Breast epithelium (tissue), 4 donors: ENCODE measurements around the gene ILDR2. TPM values are rescaled to one million over a fixed set of nuclear protein-coding genes. Genes with fewer than 3 reads are reported as not detected.

Experiments used
- DNase-seq, 2 donors: peaks; one replicate each; pipeline ENCODE4 v3.0.0-alpha.2; 2019; ENCODE audit warnings: low spot score in 2 of 2
- H3K27ac ChIP-seq, 2 donors: fragments of 200-600 bp; sonication (generic) in 1 of 2; one replicate each; pipeline ENCODE4 v1.5.1; 2016 to 2019; ENCODE audit warnings: mild to moderate bottlenecking in 1 of 2
- H3K27me3 ChIP-seq, 2 donors: fragments of 200-600 bp; sonication (generic) in 1 of 2; one replicate each; pipeline versions ENCODE4 v1.5.1 to v1.6.0; 2017 to 2019; ENCODE audit warnings: control low read depth in 1 of 2, mild to moderate bottlenecking in 1 of 2
- H3K36me3 ChIP-seq: fragments of 200-600 bp; one replicate; pipeline ENCODE4 v1.5.1; 2019
- H3K4me1 ChIP-seq, 2 donors: fragments of 200-600 bp; sonication (generic); one replicate each; pipeline ENCODE4 v1.5.1; 2016 to 2019; ENCODE audit warnings: control low read depth in 1 of 2
- H3K4me3 ChIP-seq, 3 donors: fragments of 200-600 bp; sonication (generic); 1 replicate in 2 of 3; 2 replicates in 1 of 3; pipeline ENCODE4 v1.5.1; 2016 to 2019; ENCODE audit warnings: mild to moderate bottlenecking in 3 of 3, moderate library complexity in 2 of 3
- H3K9me3 ChIP-seq, 2 donors: fragments of 200-600 bp; sonication (generic) in 1 of 2; one replicate each; pipeline ENCODE4 v1.5.1; 2016 to 2019; ENCODE audit warnings: control low read depth in 1 of 2
- POLR2A ChIP-seq: fragments of 450-650 bp; IDR thresholded peaks from one replicate; pipeline ENCODE4 v1.6.1; 2016; ENCODE audit warnings: antibody characterized with exemption, mild to moderate bottlenecking, moderate library complexity
- POLR2AphosphoS5 ChIP-seq, 3 donors: sonication (generic); formaldehyde crosslinking; IDR thresholded peaks; one replicate each; pipeline ENCODE4 v1.6.1; 2017; ENCODE audit warnings: antibody characterized with exemption in 3 of 3
- intact Hi-C: fragments of 100-400 bp; cut with DNase I; formaldehyde crosslinking; loops from one replicate; pipeline ENCODE4 v1.15.1; 2023; ENCODE audit warnings: low total_unique reads
- total RNA-seq, 3 donors: library from RNA; depleted of rRNA; stranded (reverse); fragments of >200 nt; gene quantifications; one replicate each; pipeline ENCODE4 v1.1.0, GENCODE V29; 2016
- TF ChIP-seq, protein P1 (sequence below), 3 donors: fragments of 450-650 bp; IDR thresholded peaks; one replicate each; pipeline ENCODE4 v1.5.1; 2016 to 2017; ENCODE audit warnings: antibody characterized with exemption in 3 of 3, mild to moderate bottlenecking in 3 of 3, moderate library complexity in 3 of 3

ILDR2 gene
- total RNA-seq, 3 donors from 2014 or later = 1.9 TPM; not detected in 2

DNA sequence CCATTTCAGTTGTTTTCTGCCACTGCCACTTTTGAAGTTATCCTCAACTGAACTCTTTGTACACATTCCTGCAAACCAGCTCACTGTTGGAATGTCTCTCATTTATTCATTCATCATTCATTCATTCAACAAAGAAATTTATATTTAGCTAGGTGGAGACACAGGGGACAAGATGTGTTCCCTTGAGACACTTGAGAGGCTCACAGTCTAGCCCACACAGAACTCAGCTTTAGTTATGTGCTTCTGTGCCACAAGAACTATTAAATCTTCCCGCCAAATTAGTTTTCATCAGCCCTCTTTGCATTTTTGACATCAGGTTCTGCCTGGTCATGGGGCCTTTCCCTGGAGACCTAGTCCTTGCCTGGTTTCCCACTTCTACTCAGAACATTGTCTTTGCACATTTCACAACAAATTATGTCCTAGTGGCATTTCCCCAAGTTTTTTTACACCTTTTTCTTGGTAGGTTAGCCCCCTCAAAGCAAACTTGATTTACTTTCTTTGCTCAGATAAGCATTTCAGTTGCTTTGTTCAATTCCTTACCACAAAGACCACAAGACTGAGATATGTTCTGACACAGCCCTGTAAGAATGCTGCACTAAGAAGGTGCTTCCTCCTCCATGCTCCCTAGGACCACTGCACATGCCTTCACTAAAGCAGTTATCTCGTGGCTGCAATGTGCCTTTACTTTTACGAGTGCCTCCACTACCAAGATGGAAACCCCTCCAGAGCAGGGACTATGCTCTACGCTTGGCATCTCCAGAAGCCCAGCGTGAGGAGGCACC lies 31.0 kb downstream of the ILDR2 start:
- no peaks in the 10 kb centered on the region for H3K9me3 ChIP-seq
- peaks cover 0 to 3% of the 10 kb centered on the region in 2 donors for H3K27me3 ChIP-seq
- TF ChIP-seq POLR2A (no peak), POLR2AphosphoS5 (IDR thresholded peaks at IDR 0.05) (no peak)
- TF ChIP-seq, protein P1, sequence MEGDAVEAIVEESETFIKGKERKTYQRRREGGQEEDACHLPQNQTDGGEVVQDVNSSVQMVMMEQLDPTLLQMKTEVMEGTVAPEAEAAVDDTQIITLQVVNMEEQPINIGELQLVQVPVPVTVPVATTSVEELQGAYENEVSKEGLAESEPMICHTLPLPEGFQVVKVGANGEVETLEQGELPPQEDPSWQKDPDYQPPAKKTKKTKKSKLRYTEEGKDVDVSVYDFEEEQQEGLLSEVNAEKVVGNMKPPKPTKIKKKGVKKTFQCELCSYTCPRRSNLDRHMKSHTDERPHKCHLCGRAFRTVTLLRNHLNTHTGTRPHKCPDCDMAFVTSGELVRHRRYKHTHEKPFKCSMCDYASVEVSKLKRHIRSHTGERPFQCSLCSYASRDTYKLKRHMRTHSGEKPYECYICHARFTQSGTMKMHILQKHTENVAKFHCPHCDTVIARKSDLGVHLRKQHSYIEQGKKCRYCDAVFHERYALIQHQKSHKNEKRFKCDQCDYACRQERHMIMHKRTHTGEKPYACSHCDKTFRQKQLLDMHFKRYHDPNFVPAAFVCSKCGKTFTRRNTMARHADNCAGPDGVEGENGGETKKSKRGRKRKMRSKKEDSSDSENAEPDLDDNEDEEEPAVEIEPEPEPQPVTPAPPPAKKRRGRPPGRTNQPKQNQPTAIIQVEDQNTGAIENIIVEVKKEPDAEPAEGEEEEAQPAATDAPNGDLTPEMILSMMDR (IDR thresholded peaks at IDR 0.05) = no peak
- intact Hi-C loops = no loop called here
- no peak overlapping the region for H3K27ac ChIP-seq
- no peak overlapping the region for H3K4me3 ChIP-seq
- no peaks in the 10 kb centered on the region for H3K36me3 ChIP-seq
- DNase-seq = no peak
- no peaks in the 10 kb centered on the region for H3K4me1 ChIP-seq

DNA sequence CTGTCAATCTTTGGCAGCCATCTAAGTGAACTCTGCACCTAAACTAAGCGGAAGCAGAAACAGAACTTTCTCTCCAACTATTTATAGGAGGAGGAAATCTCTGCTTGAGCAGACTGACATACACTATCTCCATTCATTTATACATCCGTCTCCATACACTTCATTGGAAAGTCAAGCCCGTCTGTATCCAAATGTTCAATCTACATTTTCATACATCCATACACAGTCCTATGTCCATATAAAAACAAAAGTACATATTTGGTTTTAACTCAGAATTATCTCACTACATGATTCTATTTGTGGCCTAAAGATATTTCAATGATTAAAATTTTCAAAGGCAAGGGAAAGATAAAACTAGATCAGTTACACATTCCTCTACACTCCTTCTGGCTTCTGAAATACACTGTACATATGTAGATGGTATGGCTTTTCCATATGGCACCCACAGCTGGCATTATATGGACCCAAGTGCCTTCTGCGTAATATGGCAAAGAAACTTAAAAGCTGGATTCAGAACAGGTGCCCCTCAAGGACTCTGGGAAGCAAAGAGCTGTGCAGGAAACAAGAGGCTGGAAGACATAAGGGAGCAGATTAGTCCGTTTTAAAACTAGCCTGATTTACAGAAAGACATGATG lies 35.5 kb downstream of the ILDR2 start:
- Histone ChIP-seq H3K4me3 (no peak overlapping the region), H3K9me3 (no peaks in the 10 kb centered on the region), H3K27ac (no peak overlapping the region), H3K4me1 (no peaks in the 10 kb centered on the region), H3K27me3 (no peaks in the 10 kb centered on the region), H3K36me3 (no peaks in the 10 kb centered on the region)
- intact Hi-C loops = no loop called here
- TF ChIP-seq POLR2A = no peak
- TF ChIP-seq POLR2AphosphoS5 (IDR thresholded peaks at IDR 0.05) = no peak
- TF ChIP-seq, protein P1 (IDR thresholded peaks at IDR 0.05) = no peak
- no peak for DNase-seq

DNA sequence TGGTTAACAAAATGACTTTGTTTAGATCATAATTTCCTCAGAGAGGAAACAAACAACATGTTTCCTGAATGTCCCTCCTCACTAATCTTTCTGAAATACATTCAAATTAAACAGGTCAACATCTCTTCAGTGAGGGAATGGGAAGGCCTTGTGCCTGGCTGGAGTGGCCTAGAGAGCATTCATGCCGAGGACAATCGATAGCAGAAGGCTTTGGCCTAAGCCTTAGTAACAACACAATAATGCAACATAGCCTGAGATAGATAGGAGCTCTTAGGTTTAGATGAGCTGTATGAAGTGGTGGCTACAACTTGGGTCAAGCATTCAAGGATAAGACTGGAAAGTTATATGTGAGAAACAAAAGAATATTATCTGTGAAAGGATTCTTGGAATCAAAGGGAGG lies 37.4 kb downstream of the ILDR2 start:
- intact Hi-C loops = no loop called here
- Histone ChIP-seq H3K27me3 (no peaks in the 10 kb centered on the region), H3K27ac (no peak overlapping the region), H3K9me3 (no peaks in the 10 kb centered on the region), H3K4me1 (no peaks in the 10 kb centered on the region), H3K36me3 (no peaks in the 10 kb centered on the region), H3K4me3 (no peak overlapping the region)
- TF ChIP-seq POLR2A (no peak), POLR2AphosphoS5 (IDR thresholded peaks at IDR 0.05) (no peak)
- TF ChIP-seq, protein P1 (IDR thresholded peaks at IDR 0.05) = no peak
- no peak for DNase-seq

DNA sequence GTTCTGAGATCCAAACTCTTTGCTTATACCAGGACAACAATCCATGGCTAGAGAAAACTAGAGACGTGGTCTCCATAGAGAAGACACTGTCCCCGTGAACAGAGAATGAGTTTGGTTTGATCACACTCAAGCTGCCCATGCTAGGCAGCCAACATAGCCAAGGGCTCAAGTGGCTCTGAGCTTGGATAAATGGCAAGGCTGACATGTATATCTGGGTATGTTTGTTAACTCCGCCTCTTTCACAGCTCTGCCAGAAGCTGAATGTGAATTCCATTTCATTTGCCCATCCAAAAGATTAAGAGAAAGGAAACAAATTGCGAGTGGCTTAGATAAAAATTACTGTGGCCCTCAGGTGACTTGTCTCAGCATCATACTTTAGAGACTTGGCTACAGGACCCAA lies 38.0 kb downstream of the ILDR2 start:
- no peak overlapping the region for H3K27ac ChIP-seq
- H3K4me1 ChIP-seq = no peaks in the 10 kb centered on the region
- no peak overlapping the region for H3K4me3 ChIP-seq
- TF ChIP-seq POLR2A = no peak
- TF ChIP-seq, protein P1 (IDR thresholded peaks at IDR 0.05) = no peak
- no peak for TF ChIP-seq POLR2AphosphoS5 (IDR thresholded peaks at IDR 0.05)
- H3K27me3 ChIP-seq = no peaks in the 10 kb centered on the region
- intact Hi-C loops = no loop called here
- H3K36me3 ChIP-seq = no peaks in the 10 kb centered on the region
- no peaks in the 10 kb centered on the region for H3K9me3 ChIP-seq
- no peak for DNase-seq

DNA sequence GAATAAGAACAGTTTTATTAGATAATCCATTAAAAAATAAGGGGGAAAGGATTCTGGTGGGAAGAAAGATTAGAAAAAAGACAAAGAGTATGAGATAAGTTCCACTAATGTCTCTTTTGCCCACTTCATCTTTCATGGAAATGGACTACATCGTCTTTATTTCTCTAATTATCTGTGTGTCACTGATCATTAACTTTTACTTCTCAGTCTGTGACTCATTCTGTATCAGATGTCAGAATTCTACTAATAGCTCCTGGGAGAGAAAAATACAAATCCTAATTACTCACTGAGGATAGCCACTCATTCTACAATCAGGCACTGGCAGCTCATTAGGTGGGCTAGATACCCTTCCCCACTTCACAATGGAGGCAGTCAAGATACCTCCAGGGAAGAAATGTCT lies 41.7 kb downstream of the ILDR2 start:
- H3K9me3 ChIP-seq = no peaks in the 10 kb centered on the region
- no peak for TF ChIP-seq POLR2AphosphoS5 (IDR thresholded peaks at IDR 0.05)
- DNase-seq = no peak
- H3K27ac ChIP-seq = no peak overlapping the region
- no peaks in the 10 kb centered on the region for H3K27me3 ChIP-seq
- H3K4me3 ChIP-seq = no peak overlapping the region
- no peaks in the 10 kb centered on the region for H3K36me3 ChIP-seq
- H3K4me1 ChIP-seq = no peaks in the 10 kb centered on the region
- intact Hi-C loops = loop anchor here (5.0 kb wide), 1 partner anchor 34 kb away; no protein-coding TSS in a partner anchor
